Daoy (cell line): Measurements from ENCODE around the gene SIX1. TPM values are rescaled to one million over a fixed set of nuclear protein-coding genes. Genes with fewer than 3 reads are reported as not detected.

ENCODE experiments used
- DNase-seq: peaks from one replicate; pipeline ENCODE4 v3.0.0-alpha.2; 2015; ENCODE audit warnings: low read depth
- total RNA-seq: library from RNA; depleted of rRNA; stranded (reverse); fragments of >200 nt; shearing (Covaris generic); gene quantifications from 2 replicates; pipeline ENCODE4 v1.2.3, GENCODE V29; 2014

The SIX1 gene
- total RNA-seq, 1 experiment from 2014 or later, result 14.9 TPM

GRCh38 chr14:60642270-60643140, 6.8 kb downstream of the SIX1 start:
- no peak for DNase-seq

DNA sequence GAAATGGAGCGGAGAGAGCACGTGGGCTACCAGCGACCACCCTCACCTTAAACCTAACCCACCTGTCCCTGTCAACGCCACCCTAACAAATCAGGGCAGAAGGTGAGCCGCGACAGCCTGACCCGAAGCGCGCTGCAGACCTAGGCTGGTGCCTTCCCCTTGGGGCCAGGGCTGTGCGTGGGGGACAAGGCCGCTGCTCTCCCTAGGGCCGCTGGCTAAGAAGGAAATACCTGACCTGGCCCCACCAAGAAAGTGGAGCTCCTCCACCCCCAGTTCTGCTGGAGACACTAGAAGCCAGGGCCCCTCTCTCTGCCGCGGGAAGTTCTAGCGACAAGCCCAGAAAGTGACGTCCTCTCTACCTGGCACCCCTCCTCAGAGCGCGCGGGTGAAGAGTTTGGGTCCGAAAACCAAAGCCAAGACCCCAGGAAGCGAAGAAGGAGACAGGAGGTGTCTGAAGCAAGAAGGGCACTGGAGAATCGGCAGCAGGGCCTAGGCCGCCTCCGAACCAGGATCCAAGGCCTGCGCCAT, 7.5 kb downstream of the SIX1 start:
- no peak for DNase-seq

DNA sequence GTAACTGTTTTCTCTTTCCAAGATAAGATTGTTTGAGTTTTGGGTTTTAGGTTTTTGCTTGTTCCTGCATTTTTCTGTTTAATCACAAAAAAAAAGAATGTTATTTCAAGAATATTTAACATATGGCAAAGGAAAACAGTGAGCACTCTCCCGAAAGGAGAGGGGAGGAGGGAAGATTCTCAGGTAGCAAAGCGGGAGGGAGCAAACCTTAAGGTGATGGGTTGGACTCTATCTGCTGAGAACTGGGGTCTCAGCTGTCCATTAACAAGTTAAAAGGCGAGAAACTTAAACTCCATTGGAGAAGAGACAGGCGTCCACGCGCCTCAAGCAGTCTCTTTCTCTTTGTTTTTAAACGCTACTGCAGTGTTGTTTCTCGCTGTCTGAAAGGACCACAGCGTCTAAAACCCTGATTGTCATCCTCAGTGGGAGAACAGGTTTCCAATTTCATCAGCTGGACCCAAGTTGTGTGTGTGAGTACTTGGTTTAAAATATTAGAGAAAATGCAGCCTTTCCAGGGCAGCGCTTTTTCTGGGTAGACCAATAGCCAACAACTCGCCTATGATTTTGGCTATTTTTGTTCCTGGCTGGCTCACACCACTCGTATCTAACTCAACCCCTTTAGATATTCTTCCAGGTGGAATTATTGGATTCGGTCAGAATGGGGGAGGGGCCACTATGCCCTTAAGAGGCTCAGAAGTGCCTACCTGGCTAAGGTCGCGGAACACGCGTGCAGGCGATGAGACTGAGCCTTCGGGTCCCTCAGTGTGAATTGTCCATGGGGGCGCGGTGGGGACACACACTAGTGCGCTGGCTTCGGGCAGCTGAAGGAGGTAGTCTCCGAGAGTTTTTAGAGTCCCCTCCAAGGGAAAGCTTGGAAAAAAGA, 8.2 kb downstream of the SIX1 start:
- no peak for DNase-seq

DNA sequence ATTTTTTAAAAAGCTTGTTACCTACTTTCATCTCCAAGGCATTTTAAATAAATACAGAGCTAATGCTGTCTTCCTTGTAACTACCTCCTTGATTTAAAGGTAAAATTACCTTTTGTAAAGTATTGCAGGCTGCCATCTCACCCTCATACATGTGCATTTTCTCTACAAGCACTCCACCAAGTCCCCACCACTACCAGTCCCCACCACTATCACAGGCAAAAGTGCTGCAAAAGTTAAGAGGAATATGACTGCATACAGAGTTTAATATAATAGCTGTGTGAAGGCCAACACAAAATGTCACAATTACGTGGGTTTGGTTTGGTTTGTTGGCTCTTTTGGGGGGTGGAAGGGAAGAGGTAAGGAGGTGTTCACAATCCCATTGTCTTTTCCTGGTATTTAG, 9.6 kb downstream of the SIX1 start:
- DNase-seq, result no peak

GRCh38 chr14:60637479-60638315, 11.6 kb downstream of the SIX1 start:
- no peak for DNase-seq

DNA sequence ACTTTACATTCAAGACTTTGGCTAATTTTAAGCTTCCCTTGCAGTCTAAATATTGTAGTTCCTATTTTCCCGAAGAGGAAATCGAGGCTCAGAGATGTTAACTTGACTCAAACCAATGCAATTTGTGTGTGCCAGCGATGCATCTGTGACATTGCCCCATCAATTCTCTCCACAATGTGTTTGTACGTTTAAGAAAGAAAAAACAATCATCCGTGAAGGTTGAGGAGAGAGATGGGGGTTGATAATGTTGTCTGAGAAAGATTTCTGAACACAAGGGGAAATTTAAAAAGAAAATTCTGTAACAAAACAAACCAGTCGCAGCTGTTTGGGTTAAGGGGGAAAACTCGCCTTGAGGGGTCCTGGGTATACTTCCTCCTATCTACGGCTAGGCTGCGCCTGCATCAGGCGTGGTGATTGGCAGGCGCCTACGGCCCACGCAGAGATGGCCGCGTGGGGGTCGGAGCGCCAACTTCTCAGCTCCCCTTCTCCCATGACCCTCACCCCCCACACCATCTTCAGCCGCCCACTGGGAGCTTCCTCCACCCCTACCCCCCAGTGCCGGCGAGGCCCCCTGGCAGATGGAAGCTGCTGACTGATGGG, 12.3 kb downstream of the SIX1 start:
- no peak for DNase-seq

DNA sequence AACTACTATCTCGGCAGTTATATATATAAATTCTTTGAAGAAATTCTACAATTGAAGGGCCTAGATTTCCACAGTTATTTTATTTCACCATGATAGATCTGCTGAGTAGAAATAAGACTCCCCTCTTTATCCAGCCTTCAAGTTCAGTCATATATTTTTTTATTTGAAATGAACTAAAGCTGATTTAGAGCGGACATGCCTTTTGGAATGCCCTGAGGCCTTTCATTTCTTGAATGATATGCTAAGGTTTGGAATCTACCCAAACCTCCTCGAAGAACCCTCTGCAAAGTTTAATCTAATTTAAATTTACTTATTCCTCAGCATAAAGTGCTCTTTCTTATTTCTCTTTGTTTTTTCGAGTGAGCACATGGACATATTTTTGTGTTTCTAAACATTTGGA, 15.1 kb downstream of the SIX1 start:
- DNase-seq, result no peak

GRCh38 chr14:60632777-60633176, 16.5 kb downstream of the SIX1 start:
- no peak for DNase-seq

- DNase-seq, result no peak
Observed at GRCh38 chr14:60632257-60632656, 17.0 kb downstream of the SIX1 start.

GRCh38 chr14:60631842-60632241, 17.4 kb downstream of the SIX1 start:
- DNase-seq, result no peak

GRCh38 chr14:60630129-60630528, 19.1 kb downstream of the SIX1 start:
- DNase-seq, result no peak

GRCh38 chr14:60628892-60629291, 20.4 kb downstream of the SIX1 start:
- no peak for DNase-seq

DNA sequence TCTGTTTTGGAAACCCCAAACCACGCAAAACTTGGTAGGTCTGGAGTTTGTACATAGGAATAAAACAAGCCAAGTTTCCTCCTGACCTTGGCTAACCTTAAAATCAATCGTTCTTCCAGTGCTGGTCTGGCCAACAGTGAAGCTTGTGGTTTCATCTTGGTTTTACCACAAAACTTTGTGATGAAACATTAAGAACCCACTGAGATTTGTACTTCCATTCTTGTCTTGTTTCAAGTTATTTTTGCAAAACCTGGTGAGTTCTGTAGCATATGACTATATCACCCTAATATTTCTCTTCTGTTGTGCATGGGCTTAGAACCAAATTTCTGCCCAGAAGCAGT, 26.4 kb downstream of the SIX1 start:
- no peak for DNase-seq

DNA sequence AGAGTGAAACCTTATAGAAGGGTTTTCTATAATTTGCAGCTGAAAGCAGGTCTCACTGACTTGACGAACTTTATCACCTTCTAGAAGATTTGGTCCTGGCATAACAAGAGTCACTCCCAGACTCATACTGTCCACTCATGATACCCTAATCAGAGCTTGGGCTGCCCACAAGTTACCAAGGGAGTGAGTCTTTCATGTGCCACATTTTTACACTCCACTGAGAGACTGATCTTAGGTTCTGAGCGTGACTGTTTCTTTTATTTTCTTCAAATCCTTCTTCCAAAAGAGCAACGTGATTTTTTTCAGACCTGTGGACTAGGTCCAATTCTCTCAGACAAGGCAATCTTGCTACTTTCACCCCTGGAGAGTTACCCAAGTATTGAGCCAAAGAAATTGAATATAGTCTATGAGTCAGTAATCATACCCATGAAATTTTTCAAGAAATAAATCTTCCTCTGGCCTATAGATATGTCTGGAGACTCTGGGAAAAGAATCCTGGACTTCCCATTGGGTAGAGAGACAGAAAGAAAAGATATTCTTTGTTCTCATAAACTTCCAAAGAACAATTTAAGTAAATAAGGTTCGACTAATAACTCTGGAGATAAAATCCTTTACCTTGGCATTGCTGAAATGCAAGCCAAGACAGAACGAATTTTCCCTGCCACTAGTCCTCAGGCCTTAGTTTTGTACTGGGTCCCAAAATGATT, 26.9 kb downstream of the SIX1 start:
- no peak for DNase-seq

DNA sequence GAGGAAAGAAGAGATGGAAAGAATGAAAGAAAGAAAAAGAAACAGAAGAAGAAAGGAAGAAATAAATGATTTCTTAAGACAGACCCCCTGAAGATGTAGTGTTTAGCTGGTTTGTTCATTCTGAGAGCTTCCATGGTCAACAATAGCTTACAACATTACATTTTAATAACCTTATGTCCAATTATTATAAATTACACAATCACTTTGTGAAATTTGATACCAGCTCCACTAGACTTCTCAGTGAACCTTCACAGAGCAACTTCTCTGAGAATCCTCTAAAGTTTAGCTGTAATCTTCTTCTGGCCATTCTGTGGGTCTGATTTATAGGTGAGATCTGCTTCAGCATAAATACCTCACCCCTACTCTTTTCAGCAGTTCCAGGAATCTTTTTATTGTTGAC, 27.9 kb downstream of the SIX1 start:
- DNase-seq, result no peak

- no peak for DNase-seq
Observed at GRCh38 chr14:60618241-60618640, 31.0 kb downstream of the SIX1 start.

GRCh38 chr14:60616461-60616959, 32.8 kb downstream of the SIX1 start:
- no peak for DNase-seq

- no peak for DNase-seq
Observed at GRCh38 chr14:60602291-60602690, 47.0 kb downstream of the SIX1 start.

DNA sequence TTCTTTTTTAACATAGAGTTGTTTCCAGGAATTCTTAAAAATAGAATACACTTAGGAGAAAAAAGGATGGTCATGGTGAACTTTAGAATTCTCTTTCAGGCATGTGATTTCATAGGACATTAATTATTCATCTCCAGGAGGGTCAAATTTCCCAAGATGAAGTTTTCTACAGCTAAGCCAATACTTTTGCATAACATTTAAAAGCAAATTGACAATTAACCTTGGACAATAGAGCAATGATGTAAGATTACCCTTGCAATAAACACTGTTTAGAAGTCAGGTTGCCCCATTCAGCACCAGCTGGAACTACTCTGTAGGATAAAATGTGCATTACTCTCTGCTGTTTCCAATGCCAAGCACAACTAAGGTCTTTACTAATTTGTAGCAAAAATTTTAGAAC, 49.5 kb downstream of the SIX1 start:
- DNase-seq, result no peak

DNA sequence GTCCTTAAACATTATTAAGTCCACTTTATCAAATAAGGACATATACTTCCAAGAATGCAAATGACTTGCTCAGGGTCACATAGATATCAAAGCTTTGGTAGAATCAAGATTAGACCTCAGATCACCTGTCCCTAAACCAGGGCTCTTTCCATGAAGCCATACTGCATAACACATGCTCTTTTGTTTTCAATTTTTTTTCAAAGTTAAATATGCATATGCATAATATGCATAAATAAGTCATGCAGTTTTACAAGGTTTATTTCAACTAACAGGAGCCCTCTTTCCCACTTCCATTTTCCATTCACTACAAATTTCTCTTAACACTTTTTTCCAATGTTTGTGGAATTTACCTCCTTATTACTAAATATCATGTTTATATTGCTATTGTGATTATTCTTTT, 53.1 kb downstream of the SIX1 start:
- DNase-seq, result no peak

- no peak for DNase-seq
Observed at GRCh38 chr14:60594062-60594461, 55.2 kb downstream of the SIX1 start.
